ENCODE measurements around the gene POLR2E. TPM values are rescaled to one million over a fixed set of nuclear protein-coding genes. Genes with fewer than 3 reads are reported as not detected.

POLR2E gene
- total RNA-seq, 4 donors from 2014 or later: 74.3 to 107 (median 96.9) TPM

GRCh38 chr19:1108291-1109031 lies 13.3 kb upstream of the POLR2E start:
- Histone ChIP-seq H3K27me3 (no peaks in the 10 kb centered on the region), H3K4me1 (peaks cover 0 to 42% (median 16%) of the 10 kb centered on the region in 4 donors), H3K9me3 (no peaks in the 10 kb centered on the region), H3K4me3 (no peak overlapping the region), H3K36me3 (peaks cover 0 to 74% (median 0%) of the 10 kb centered on the region in 3 donors), H3K27ac (no peak overlapping the region)
- no peak for DNase-seq
- no peak for TF ChIP-seq CTCF (IDR thresholded peaks at IDR 0.05)
- no peak for TF ChIP-seq POLR2A (IDR thresholded peaks at IDR 0.05)

GRCh38 chr19:1107661-1108261 lies 12.6 kb upstream of the POLR2E start:
- peaks cover 0 to 74% (median 0%) of the 10 kb centered on the region in 3 donors for H3K36me3 ChIP-seq
- TF ChIP-seq POLR2A (IDR thresholded peaks at IDR 0.05) (no peak), CTCF (IDR thresholded peaks at IDR 0.05) (no peak)
- no peak for DNase-seq

DNA sequence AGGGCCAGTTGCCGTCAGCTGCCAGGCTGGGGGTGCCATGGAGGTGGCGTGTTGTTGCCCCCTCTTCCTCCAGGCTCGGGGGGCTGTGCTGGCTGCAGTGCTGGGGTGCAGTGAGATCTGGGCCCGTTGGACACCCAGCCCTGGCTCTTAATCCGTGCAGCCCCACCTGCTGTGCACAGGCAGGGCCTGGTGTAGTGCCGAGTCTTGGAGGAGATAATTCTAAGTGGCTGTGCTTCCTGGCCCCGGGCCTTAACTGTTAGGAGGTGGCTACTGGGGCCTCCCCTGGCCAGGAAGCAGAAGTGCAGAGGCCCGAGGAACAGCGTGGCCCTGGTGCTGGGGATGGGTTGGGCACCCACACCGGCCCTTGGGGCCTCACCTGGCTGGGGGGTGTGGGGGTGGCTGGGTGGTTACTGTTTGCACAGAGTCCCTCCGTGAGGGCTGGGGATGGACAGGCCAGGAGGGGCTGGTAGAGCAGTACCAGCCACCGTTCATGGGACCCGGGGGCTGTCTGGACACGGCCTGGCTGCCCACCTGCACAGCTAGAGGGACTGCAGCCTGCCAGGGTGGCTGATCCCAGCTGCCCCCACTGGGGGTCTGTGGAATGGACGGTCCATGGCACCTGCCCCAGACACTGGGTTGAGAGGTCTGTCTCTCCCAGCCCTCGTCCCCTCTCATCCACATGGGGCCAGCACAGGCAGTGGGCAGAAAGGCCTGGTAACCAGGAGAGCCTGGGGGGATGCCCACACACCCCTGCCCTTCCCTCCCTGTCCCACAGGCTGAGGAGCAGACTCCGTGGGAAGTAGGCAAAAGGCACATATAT lies 11.9 kb upstream of the POLR2E start:
- H3K36me3 ChIP-seq: peaks cover 0 to 68% (median 0%) of the 10 kb centered on the region in 3 donors
- H3K4me3 ChIP-seq: no peak overlapping the region
- TF ChIP-seq CTCF (IDR thresholded peaks at IDR 0.05) (peak in 3 of 6 experiments; percentile 22 to 29 (median 28)), POLR2A (IDR thresholded peaks at IDR 0.05) (no peak)
- no peak for DNase-seq
- no peaks in the 10 kb centered on the region for H3K9me3 ChIP-seq
- H3K27ac ChIP-seq: peak overlapping the region in 3 of 4 donors; percentile 14 to 52 (median 17)
- H3K4me1 ChIP-seq: peaks cover 4 to 45% (median 21%) of the 10 kb centered on the region in 4 donors
- no peaks in the 10 kb centered on the region for H3K27me3 ChIP-seq

More at GRCh38 chr19:1107661-1108261, 12.6 kb upstream of the POLR2E start:
- Histone ChIP-seq H3K9me3 (no peaks in the 10 kb centered on the region), H3K4me3 (no peak overlapping the region), H3K27ac (peak overlapping the region in 2 of 4 donors; percentile 17 to 52), H3K4me1 (peaks cover under 1 to 43% (median 16%) of the 10 kb centered on the region in 4 donors), H3K27me3 (no peaks in the 10 kb centered on the region)

DNA sequence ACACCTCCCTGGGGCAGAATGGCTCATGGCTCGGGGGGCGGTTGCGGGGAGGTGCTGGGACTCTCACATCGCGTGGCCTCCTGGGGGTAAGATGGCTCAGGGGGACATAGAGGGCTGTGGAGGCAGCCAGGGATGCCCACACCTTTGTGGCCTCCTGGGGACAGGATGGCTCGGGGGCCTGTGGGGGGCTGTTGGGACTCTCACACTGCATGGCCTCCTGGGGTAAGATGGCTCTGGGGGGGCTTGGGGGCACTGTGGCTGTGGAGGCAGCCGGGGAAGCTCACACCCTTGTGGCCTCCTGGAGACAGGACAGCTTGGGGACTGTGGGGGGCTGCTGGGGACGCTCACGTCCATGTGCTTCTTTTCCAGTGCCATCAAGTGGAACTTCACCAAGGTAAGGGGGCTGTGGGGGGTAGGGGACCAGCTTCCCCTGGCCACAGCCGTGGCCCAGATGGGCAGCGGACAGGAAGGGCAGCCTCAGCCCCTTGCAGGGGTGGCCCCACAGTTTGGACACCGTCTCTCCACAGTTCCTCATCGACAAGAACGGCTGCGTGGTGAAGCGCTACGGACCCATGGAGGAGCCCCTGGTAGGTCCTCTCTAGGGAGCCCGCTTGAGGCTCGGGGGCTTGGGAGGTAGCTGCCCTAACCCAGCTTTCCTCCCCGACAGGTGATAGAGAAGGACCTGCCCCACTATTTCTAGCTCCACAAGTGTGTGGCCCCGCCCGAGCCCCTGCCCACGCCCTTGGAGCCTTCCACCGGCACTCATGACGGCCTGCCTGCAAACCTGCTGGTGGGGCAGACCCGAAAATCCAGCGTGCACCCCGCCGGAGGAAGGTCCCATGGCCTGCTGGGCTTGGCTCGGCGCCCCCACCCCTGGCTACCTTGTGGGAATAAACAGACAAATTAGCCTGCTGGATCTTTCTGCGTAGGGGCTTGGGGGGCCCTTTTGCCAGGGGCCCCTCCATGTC lies 11.0 kb upstream of the POLR2E start:
- peaks cover 0 to 60% (median 0%) of the 10 kb centered on the region in 3 donors for H3K36me3 ChIP-seq
- DNase-seq: no peak
- H3K27me3 ChIP-seq: no peaks in the 10 kb centered on the region
- no peaks in the 10 kb centered on the region for H3K9me3 ChIP-seq
- TF ChIP-seq CTCF (IDR thresholded peaks at IDR 0.05): no peak
- TF ChIP-seq POLR2A (IDR thresholded peaks at IDR 0.05): no peak
- H3K4me1 ChIP-seq: peaks cover 4 to 54% (median 27%) of the 10 kb centered on the region in 4 donors
- H3K4me3 ChIP-seq: peak overlapping the region in 1 of 4 donors; percentile 94
- peak overlapping the region in 2 of 4 donors; percentile 14 to 98 for H3K27ac ChIP-seq
